ENCODE measurements around the gene RGS11.

The RGS11 gene

DNA sequence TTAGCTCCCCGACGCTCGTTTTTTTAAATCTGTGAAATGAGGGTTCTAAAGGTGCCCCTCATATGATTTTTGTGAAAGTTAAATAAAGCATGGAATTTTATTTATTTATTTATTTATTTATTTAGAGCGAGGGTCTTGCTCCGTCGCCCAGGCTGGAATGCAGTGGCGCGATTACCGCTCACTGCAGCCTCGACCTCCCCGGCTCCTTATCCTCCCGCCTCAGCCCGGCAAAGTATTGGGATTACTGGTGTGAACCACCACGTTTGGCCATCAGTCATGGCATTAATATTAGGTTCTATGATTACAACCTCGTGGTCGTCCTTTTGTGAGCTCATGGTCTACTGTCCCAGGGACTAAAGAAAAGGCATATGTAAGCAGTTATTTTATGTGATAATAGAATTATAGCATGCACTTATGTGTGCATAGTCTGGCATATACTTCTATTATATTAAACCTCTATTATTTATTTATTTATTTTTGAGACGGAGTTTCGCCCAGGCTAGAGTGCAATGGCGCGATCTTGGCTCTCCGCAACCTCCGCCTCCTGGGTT is 45.9 kb downstream of the RGS11 start:
- no peak for DNase-seq (ENCODE audit: low spot score)

DNA sequence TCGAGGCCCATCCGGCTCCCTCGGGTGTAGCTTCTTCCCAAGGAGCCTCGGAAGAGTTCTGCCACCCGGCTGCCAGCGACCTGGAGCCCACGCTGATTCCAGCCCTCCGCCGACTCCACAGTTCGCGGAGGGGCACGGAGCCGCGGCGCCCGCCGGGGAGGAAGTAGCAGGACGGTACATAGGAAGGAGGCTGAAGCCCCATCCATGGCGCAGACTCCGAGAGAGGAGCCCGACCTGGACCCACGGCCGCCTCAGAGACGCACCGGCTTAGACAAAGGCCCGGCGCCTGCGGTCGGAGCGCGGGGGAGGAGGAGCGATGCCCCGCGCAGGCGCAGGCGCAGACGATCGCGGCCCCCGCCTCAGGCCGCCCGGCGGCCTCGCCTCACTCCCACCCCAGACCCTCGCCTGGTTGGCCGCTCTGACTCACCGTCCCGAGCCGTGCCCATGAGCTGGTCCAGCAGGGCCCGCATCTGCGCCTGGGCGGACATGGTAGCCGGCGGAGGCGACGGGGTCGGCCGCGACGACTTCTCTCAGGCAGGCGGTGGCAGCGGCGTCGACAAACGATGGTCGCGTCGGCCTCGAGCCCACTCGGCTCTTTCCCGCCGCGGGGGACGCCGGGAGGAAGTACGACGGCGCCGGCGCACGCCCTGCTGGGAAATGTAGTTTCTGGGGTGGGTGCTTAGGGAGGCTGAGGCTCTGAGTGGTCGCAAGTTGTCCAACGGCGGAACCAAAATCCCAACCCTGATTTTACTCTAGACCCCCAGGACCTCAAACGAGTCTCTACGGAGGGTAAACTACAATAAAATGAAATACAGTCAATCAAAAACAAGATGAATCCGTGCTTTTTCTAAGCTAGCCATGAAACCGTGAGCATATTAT is 46.7 kb downstream of the RGS11 start, which contains the start of gene LUC7L:
Gene LUC7L (minus strand): TSS at position 598 of the 879 bp plus-strand sequence. CDS start 110 bp downstream, at position 488.
- DNase-seq (ENCODE audit: low spot score) = peak; percentile 71

DNA sequence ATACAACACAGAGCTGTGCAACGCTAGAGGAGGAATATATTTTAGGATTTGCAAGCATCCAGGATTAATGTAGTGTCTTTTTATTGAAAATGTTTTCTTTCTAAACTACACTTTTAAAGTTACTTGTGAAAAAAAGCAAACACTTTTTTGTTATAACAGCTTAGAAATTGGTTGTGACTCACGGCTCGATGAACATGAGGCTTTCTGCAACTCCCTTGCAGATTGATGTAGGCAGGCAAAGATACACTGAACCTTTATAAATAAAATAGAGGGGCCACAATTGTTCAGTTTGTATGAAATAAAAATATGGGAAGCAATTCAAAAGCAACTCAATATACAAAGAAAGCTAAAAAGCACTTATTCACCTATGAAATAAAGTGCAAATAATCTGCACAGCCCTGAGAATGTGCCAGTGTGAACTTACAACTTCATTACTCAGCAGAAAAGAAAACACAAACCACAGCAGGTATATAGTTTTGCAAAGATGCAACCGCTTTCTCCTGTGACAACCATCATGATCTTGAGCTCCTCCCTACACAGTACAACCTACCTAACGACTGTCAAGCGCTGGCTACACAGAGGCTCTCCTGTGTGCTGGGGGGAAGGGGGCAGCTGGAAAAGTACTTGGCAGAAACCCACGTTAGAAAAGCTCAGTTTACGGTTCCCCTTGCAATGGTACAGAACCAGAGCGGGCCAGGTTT is 47.4 kb downstream of the RGS11 start:
- DNase-seq (ENCODE audit: low spot score) = no peak

DNA sequence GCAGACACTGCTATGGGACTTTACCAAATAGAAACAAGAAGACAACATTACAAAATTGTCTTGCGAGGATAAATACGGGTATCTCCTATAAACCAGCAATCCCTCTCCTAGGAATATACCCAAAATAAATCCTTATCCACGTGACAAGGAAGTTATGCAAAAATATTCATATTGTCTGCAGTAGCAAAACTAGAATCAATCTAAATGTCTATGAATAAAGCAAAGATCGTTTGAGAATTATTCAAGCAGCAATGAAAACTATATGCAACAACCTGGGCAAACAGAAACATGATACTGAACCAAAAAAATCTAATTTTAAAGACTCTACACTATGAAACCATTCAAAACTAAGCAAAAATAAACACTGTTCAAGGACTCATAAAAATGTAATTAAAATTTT is 55.7 kb downstream of the RGS11 start:
- DNase-seq (ENCODE audit: low spot score) = no peak

Measured in kidney capillary endothelial cell (primary cell).